ENCODE measurements around the gene TROAP.
A peak's percentile ranks its signal among the peaks of the same experiment; 100 is the strongest.
"Not testable (repeated sequence)": the region's sequence is repeated elsewhere in the genome, so short reads cannot be mapped to it uniquely, and the experiment has no call there.

Gene TROAP

GRCh38 chr12:49305762-49306510, 17.1 kb upstream of the TROAP start:
- H3K27ac ChIP-seq: no peak overlapping the region
- TF ChIP-seq ZFX (IDR thresholded peaks at IDR 0.05): no peak
- TF ChIP-seq, protein P1, sequence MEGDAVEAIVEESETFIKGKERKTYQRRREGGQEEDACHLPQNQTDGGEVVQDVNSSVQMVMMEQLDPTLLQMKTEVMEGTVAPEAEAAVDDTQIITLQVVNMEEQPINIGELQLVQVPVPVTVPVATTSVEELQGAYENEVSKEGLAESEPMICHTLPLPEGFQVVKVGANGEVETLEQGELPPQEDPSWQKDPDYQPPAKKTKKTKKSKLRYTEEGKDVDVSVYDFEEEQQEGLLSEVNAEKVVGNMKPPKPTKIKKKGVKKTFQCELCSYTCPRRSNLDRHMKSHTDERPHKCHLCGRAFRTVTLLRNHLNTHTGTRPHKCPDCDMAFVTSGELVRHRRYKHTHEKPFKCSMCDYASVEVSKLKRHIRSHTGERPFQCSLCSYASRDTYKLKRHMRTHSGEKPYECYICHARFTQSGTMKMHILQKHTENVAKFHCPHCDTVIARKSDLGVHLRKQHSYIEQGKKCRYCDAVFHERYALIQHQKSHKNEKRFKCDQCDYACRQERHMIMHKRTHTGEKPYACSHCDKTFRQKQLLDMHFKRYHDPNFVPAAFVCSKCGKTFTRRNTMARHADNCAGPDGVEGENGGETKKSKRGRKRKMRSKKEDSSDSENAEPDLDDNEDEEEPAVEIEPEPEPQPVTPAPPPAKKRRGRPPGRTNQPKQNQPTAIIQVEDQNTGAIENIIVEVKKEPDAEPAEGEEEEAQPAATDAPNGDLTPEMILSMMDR (conservative IDR thresholded peaks at IDR 0.05): no peak

- no peak for TF ChIP-seq ZFX (IDR thresholded peaks at IDR 0.05)
- TF ChIP-seq, protein P1 (conservative IDR thresholded peaks at IDR 0.05): no peak
- H3K27ac ChIP-seq: no peak overlapping the region
Observed at GRCh38 chr12:49309386-49309785, 13.7 kb upstream of the TROAP start.

DNA sequence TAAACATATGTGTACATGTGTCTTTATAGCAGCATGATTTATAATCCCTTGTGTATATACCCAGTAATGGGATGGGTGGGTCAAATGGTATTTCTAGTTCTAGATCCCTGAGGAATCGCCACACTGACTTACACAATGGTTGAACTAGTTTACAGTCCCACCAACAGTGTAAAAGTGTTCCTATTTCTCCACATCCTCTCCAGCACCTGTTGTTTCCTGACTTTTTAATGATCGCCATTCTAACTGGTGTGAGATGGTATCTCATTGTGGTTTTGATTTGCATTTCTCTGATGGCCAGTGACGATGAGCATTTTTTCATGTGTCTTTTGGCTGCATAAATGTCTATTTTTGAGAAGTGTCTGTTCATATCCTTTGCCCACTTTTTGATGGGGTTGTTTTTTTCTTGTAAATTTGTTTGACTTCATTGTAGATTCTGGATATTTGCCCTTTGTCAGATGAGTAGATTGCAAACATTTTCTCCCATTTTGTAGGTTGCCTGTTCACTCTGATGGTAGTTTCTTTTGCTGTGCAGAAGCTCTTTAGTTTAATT, 12.5 kb upstream of the TROAP start:
- H3K27ac ChIP-seq: not testable (repeated sequence)

DNA sequence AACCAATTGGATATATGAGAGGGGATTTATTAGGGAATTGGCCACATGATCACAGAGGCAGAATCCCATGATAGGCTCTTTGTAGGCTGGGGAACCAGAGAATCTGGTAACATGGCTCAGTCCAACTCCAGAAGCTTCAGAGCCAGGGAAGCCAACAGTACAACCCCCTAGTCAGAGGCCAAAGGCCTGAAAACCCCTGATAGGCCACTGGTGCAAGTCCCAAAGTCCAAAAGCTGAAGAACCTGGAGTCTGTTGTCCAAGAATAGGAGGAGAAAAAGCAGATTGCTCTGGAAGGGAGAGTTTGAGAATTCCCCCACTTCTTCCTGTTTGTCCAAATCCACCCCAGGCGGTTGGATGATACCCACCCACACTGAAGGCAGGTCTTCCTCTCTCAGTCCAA, 8.2 kb upstream of the TROAP start:
- H3K27ac ChIP-seq: no peak overlapping the region
- TF ChIP-seq, protein P1 (conservative IDR thresholded peaks at IDR 0.05): no peak
- no peak for TF ChIP-seq ZFX (IDR thresholded peaks at IDR 0.05)

DNA sequence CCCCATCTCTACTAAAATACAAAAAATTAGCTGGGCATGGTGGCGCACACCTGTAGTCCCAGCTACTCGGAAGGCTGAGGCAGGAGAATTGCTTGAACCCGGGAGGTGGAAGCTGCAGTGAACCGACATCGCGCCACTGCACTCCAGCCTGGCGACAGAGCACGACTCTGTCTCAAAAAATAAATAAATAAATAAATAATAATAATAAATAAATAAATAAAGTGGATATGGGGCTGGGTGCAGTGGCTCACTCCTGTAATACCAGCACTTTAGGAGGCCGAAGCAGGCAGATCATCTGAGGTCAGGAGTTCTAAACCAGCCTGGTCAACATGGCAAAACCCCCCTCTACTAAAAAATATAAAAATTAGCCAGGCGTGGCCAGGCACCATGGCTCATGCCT, 5.9 kb upstream of the TROAP start:
- not testable (repeated sequence) for H3K27ac ChIP-seq

DNA sequence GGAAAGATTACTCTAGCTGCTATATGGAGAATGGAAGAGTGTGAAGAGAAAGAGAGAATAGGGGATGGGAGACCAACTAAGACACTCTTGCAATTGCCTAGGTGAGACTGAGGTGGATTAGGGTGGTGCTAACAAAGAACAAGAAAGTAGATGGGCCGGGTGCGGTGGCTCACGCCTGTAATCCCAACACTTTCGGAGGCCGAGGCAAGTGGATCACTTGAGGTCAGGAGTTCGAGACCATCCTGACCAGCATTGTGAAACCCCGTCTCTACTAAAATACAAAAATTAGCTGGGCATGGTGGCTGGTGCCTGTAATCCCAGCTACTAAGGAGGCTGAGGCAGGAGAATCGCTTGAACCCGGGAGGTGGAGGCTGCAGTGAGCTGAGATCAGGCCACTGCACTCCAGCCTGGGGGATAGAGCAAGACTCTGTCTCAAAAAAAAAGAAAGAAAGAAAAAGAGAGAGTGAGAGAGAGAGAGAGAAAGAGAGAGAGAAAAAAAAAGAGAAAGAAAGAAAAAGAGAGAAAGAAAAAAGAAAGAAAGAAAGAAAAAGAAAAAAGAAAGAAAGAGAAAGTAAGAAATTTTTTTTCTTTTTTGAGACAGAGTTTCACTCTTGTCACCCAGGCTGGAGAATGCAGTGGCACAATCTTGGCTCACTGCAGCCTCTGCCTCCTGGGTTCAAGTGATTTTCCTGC, 2.5 kb upstream of the TROAP start:
- H3K27ac ChIP-seq: not testable (repeated sequence)

DNA sequence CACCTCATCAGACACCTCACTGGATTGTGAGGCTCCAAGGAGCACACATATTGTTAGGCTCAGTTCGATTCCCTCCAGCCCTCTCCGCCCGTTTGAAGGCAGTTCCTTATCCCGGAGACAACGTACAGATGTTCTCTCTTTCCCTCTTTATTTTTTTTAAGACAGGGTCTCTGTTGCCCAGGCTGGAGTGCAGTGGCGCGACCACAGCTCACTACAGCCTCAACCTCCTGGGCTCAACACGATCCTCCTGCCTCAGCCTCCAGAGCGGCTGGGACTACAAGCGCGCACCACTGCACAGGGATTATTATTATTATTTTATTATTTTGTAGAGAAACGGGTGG, 718 bp upstream of the TROAP start:
- TF ChIP-seq, protein P1 (conservative IDR thresholded peaks at IDR 0.05): no peak
- TF ChIP-seq ZFX (IDR thresholded peaks at IDR 0.05): no peak
- H3K27ac ChIP-seq: peak overlapping the region; percentile 78

DNA sequence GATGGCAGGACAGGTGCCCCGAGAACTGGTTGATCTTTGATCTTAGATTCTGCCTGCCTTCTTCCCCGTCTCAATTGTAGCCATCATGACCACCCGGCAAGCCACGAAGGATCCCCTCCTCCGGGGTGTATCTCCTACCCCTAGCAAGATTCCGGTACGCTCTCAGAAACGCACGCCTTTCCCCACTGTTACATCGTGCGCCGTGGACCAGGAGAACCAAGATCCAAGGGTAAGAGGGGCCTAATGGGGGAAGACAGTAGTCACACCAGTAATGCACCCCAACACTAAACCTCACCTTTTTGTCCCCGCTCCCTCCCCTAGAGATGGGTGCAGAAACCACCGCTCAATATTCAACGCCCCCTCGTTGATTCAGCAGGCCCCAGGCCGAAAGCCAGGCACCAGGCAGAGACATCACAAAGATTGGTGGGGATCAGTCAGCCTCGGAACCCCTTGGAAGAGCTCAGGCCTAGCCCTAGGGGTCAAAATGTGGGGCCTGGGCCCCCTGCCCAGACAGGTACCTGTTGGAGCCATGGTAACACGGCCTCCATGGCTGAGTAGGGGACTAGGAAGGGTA, 556 bp downstream of the TROAP start:
- H3K27ac ChIP-seq: peak overlapping the region; percentile 78
- TF ChIP-seq ZFX (IDR thresholded peaks at IDR 0.05): 0 out of 2 replicates have a peak, but pooled peaks have one; percentile 6
- TF ChIP-seq, protein P1 (conservative IDR thresholded peaks at IDR 0.05): no peak

- no peak overlapping the region for H3K27ac ChIP-seq
- TF ChIP-seq ZFX (IDR thresholded peaks at IDR 0.05): no peak
- TF ChIP-seq, protein P1 (conservative IDR thresholded peaks at IDR 0.05): no peak
Observed at GRCh38 chr12:49325606-49326005, 2.6 kb downstream of the TROAP start.

Data from C4-2B (cell line).